Astrocyte (in vitro differentiated cells and primary cell): ENCODE results near the gene SPARC.

Experiments used
- EZH2 ChIP-seq: IDR thresholded peaks from 2 replicates; pipeline ENCODE4 v1.6.1; 2012; ENCODE audit warnings: mild to moderate bottlenecking, low read length, inconsistent platforms; ENCODE audit not compliant: insufficient read depth
- TF ChIP-seq, protein P1 (sequence below): IDR thresholded peaks from 2 replicates; pipeline ENCODE4 v1.5.1; 2011; ENCODE audit warnings: low read depth, mild to moderate bottlenecking, inconsistent platforms, low read length, moderate library complexity; ENCODE audit not compliant: insufficient read depth

DNA sequence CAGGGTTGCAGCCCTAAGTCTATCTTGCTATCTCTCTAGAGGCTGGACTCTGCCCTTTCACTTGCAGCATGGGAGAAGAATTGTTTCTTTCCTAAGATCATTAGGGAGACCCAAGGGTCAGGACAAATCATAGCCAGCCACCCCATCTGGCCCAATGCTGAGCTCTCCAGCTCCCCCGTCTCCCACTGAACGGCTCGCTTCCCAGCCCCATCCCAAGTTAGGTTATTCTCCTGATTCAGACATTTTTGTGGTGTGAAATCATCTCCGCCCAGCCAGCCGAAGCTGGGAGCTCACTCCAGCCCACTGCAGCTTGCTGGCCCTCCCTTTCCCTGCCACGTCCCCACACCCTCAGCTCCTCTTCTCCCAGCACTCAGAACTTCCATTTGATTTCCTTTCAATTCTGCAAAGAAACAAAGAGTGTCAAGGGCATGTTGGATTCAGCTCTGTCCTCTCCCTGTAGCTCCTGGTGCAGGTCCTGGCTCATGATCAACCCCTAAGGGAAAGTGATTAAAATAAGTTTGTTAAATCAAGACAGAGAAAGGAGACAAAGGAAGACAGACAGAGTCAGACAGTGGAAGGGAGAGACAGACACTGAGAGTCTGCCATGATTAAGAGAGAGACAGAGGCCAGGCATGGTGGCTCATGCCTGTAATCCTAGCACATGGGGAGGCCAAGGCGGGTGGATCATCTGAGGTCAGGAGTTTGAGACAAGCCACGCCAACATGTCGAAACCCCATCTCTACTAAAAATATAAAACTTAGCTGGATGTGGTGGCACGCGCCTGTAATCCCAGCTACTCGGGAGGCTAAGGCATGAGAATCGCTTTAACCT, 12.6 kb upstream of the SPARC start:
- TF ChIP-seq, protein P1, sequence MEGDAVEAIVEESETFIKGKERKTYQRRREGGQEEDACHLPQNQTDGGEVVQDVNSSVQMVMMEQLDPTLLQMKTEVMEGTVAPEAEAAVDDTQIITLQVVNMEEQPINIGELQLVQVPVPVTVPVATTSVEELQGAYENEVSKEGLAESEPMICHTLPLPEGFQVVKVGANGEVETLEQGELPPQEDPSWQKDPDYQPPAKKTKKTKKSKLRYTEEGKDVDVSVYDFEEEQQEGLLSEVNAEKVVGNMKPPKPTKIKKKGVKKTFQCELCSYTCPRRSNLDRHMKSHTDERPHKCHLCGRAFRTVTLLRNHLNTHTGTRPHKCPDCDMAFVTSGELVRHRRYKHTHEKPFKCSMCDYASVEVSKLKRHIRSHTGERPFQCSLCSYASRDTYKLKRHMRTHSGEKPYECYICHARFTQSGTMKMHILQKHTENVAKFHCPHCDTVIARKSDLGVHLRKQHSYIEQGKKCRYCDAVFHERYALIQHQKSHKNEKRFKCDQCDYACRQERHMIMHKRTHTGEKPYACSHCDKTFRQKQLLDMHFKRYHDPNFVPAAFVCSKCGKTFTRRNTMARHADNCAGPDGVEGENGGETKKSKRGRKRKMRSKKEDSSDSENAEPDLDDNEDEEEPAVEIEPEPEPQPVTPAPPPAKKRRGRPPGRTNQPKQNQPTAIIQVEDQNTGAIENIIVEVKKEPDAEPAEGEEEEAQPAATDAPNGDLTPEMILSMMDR = no peak
- TF ChIP-seq EZH2 = no peak
